HEK293 (cell line): ENCODE measurements around the gene XPR1.

ENCODE experiments used
- IKZF3 ChIP-seq: fragments of 450-650 bp; IDR thresholded peaks from 2 replicates; pipeline ENCODE4 v1.5.0; 2018; ENCODE audit warnings: missing biosample characterization, mild to moderate bottlenecking, missing genetic modification characterization, moderate library complexity
- ZNF121 ChIP-seq: fragments of 450-650 bp; formaldehyde crosslinking; IDR thresholded peaks from 2 replicates; pipeline ENCODE4 v1.5.1; 2016; ENCODE audit warnings: missing biosample characterization, missing genetic modification characterization
- ZNF174 ChIP-seq: fragments of 450-650 bp; formaldehyde crosslinking; IDR thresholded peaks from 2 replicates; pipeline ENCODE4 v1.5.0; 2017; ENCODE audit warnings: missing biosample characterization, mild to moderate bottlenecking, missing genetic modification characterization
- ZNF2 ChIP-seq: fragments of 450-650 bp; formaldehyde crosslinking; IDR thresholded peaks from 2 replicates; pipeline ENCODE4 v1.5.1; 2016; ENCODE audit warnings: missing biosample characterization, missing genetic modification characterization
- ZNF274 ChIP-seq, 2 experiments: fragments of 200-500 bp in 1 of 2; fragments of 450-650 bp in 1 of 2; sonication (Bioruptor generic) in 1 of 2; formaldehyde crosslinking in 1 of 2; IDR thresholded peaks; 2 replicates each; pipeline versions ENCODE4 v1.5.1 to v1.6.1; 2014 to 2016; ENCODE audit warnings: borderline replicate concordance in 1 of 2, inconsistent platforms in 1 of 2, low read length in 1 of 2, missing biosample characterization in 1 of 2, missing genetic modification characterization in 1 of 2
- ZNF335 ChIP-seq: fragments of 450-650 bp; formaldehyde crosslinking; conservative IDR thresholded peaks from 2 replicates; pipeline ENCODE4 v1.5.1; 2016; ENCODE audit warnings: missing biosample characterization, missing genetic modification characterization
- TF ChIP-seq, protein P1 (sequence below): fragments of 450-650 bp; formaldehyde crosslinking; IDR thresholded peaks from 2 replicates; pipeline ENCODE4 v1.5.1; 2016; ENCODE audit warnings: missing biosample characterization, missing genetic modification characterization
- TF ChIP-seq, protein P2 (sequence below): fragments of 450-650 bp; formaldehyde crosslinking; IDR thresholded peaks from 2 replicates; pipeline ENCODE4 v1.5.1; 2016; ENCODE audit warnings: missing biosample characterization, missing genetic modification characterization

DNA sequence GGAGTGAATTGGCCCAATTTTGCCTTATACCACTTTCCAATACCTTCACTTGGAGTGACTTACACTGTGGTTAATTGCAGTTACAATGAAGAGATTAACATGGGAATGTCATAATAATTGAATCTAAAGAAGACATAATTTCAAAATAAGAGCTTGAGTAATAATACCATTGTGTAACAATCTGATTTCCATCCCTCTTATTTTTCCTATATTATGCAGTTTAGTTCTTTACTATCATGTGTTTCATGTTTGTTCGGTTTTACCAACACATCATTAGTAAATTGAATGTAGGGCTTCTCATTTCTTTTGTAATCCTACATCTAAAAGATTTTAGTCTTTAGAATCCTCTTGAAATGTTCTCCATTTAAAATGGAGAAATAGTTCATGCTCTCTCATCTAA lies 19.2 kb upstream of the XPR1 start:
- TF ChIP-seq ZNF2 (no peak), ZNF174 (no peak), ZNF335 (tag by site-specific recombination) (no peak), IKZF3 (tag by site-specific recombination) (no peak), ZNF274 (IDR thresholded peaks at IDR 0.05; ENCODE audit: low read length) (no peak), ZNF274 (tag by site-specific recombination; IDR thresholded peaks at IDR 0.05; ENCODE audit: borderline replicate concordance) (no peak), ZNF121 (tag by site-specific recombination) (no peak)
- TF ChIP-seq, protein P1, sequence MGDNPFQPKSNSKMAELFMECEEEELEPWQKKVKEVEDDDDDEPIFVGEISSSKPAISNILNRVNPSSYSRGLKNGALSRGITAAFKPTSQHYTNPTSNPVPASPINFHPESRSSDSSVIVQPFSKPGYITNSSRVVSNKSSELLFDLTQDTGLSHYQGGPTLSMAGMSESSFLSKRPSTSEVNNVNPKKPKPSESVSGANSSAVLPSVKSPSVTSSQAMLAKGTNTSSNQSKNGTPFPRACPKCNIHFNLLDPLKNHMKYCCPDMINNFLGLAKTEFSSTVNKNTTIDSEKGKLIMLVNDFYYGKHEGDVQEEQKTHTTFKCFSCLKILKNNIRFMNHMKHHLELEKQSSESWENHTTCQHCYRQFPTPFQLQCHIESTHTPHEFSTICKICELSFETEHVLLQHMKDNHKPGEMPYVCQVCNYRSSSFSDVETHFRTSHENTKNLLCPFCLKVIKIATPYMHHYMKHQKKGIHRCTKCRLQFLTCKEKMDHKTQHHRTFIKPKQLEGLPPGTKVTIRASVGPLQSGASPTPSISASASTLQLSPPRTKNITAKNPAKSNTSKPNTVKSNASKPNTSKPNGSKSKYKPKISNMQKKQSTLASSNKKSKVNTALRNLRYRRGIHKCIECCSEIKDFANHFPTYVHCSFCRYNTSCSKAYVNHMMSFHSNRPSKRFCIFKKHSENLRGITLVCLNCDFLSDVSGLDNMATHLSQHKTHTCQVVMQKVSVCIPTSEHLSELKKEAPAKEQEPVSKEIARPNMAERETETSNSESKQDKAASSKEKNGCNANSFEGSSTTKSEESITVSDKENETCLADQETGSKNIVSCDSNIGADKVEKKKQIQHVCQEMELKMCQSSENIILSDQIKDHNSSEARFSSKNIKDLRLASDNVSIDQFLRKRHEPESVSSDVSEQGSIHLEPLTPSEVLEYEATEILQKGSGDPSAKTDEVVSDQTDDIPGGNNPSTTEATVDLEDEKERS: no peak
- TF ChIP-seq, protein P2, sequence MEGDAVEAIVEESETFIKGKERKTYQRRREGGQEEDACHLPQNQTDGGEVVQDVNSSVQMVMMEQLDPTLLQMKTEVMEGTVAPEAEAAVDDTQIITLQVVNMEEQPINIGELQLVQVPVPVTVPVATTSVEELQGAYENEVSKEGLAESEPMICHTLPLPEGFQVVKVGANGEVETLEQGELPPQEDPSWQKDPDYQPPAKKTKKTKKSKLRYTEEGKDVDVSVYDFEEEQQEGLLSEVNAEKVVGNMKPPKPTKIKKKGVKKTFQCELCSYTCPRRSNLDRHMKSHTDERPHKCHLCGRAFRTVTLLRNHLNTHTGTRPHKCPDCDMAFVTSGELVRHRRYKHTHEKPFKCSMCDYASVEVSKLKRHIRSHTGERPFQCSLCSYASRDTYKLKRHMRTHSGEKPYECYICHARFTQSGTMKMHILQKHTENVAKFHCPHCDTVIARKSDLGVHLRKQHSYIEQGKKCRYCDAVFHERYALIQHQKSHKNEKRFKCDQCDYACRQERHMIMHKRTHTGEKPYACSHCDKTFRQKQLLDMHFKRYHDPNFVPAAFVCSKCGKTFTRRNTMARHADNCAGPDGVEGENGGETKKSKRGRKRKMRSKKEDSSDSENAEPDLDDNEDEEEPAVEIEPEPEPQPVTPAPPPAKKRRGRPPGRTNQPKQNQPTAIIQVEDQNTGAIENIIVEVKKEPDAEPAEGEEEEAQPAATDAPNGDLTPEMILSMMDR (tag by site-specific recombination): no peak
